ENCODE data around the gene NCK1. TPM values are rescaled to one million over a fixed set of nuclear protein-coding genes. Genes with fewer than 3 reads are reported as not detected.

The NCK1 gene
- total and polyA plus RNA-seq, 9 of the 15 experiments (the other 6 are each of a cell fraction or from before 2014, with no cell fraction given): 17.3 to 30.5 (median 25.0) TPM

DNA sequence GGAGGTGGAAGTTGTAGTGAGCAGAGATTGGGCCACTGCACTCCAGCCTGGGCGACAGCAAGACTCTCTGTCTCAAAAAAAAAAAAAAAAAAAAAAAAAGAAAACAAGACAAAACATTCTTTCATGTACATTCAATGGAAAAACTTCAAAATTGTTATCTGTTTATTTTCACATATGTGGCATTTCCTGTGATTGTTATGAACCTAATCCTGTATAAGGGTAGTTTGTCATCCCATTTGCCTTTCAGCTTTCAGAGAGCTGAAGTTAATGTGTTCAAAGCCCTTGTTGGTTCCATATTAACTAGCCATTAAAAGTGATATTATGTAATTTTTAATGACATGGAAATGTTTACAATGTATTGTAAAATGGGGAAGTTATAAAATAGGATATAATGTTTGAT lies 17.3 kb upstream of the NCK1 start (continued):
- TF ChIP-seq, protein P1, sequence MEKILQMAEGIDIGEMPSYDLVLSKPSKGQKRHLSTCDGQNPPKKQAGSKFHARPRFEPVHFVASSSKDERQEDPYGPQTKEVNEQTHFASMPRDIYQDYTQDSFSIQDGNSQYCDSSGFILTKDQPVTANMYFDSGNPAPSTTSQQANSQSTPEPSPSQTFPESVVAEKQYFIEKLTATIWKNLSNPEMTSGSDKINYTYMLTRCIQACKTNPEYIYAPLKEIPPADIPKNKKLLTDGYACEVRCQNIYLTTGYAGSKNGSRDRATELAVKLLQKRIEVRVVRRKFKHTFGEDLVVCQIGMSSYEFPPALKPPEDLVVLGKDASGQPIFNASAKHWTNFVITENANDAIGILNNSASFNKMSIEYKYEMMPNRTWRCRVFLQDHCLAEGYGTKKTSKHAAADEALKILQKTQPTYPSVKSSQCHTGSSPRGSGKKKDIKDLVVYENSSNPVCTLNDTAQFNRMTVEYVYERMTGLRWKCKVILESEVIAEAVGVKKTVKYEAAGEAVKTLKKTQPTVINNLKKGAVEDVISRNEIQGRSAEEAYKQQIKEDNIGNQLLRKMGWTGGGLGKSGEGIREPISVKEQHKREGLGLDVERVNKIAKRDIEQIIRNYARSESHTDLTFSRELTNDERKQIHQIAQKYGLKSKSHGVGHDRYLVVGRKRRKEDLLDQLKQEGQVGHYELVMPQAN (IDR thresholded peaks at IDR 0.05; ENCODE audit: borderline replicate concordance): no peak
- TF ChIP-seq, protein P2, sequence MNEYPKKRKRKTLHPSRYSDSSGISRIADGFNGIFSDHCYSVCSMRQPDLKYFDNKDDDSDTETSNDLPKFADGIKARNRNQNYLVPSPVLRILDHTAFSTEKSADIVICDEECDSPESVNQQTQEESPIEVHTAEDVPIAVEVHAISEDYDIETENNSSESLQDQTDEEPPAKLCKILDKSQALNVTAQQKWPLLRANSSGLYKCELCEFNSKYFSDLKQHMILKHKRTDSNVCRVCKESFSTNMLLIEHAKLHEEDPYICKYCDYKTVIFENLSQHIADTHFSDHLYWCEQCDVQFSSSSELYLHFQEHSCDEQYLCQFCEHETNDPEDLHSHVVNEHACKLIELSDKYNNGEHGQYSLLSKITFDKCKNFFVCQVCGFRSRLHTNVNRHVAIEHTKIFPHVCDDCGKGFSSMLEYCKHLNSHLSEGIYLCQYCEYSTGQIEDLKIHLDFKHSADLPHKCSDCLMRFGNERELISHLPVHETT (CRISPR knock-in tag; conservative IDR thresholded peaks at IDR 0.05 in 1 of 2, IDR thresholded peaks at IDR 0.05 in 1 of 2): no peak
- TF ChIP-seq, protein P3, sequence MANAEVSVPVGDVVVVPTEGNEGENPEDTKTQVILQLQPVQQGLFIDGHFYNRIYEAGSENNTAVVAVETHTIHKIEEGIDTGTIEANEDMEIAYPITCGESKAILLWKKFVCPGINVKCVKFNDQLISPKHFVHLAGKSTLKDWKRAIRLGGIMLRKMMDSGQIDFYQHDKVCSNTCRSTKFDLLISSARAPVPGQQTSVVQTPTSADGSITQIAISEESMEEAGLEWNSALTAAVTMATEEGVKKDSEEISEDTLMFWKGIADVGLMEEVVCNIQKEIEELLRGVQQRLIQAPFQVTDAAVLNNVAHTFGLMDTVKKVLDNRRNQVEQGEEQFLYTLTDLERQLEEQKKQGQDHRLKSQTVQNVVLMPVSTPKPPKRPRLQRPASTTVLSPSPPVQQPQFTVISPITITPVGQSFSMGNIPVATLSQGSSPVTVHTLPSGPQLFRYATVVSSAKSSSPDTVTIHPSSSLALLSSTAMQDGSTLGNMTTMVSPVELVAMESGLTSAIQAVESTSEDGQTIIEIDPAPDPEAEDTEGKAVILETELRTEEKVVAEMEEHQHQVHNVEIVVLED (CRISPR knock-in tag; IDR thresholded peaks at IDR 0.05): no peak
- TF ChIP-seq TSC22D4 (tag; IDR thresholded peaks at IDR 0.05): no peak
- no peak for TF ChIP-seq SMAD2 (IDR thresholded peaks at IDR 0.05; ENCODE audit: low read depth, low read length)
- TF ChIP-seq U2AF1 (optimal IDR thresholded peaks at IDR 0.05; ENCODE audit: low read depth, low read length): no peak
- no peak for TF ChIP-seq SMARCE1 (IDR thresholded peaks at IDR 0.05)
- TF ChIP-seq HDGF (IDR thresholded peaks at IDR 0.05): no peak
- no peak for TF ChIP-seq MYNN (IDR thresholded peaks at IDR 0.05)
- TF ChIP-seq MYNN (CRISPR knock-in tag; IDR thresholded peaks at IDR 0.05): no peak
- TF ChIP-seq, protein P4, sequence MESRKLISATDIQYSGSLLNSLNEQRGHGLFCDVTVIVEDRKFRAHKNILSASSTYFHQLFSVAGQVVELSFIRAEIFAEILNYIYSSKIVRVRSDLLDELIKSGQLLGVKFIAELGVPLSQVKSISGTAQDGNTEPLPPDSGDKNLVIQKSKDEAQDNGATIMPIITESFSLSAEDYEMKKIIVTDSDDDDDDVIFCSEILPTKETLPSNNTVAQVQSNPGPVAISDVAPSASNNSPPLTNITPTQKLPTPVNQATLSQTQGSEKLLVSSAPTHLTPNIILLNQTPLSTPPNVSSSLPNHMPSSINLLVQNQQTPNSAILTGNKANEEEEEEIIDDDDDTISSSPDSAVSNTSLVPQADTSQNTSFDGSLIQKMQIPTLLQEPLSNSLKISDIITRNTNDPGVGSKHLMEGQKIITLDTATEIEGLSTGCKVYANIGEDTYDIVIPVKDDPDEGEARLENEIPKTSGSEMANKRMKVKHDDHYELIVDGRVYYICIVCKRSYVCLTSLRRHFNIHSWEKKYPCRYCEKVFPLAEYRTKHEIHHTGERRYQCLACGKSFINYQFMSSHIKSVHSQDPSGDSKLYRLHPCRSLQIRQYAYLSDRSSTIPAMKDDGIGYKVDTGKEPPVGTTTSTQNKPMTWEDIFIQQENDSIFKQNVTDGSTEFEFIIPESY (CRISPR knock-in tag; IDR thresholded peaks at IDR 0.05): no peak
- TF ChIP-seq KLF6 (CRISPR knock-in tag; IDR thresholded peaks at IDR 0.05; ENCODE audit: borderline replicate concordance): no peak
- TF ChIP-seq, protein P5, sequence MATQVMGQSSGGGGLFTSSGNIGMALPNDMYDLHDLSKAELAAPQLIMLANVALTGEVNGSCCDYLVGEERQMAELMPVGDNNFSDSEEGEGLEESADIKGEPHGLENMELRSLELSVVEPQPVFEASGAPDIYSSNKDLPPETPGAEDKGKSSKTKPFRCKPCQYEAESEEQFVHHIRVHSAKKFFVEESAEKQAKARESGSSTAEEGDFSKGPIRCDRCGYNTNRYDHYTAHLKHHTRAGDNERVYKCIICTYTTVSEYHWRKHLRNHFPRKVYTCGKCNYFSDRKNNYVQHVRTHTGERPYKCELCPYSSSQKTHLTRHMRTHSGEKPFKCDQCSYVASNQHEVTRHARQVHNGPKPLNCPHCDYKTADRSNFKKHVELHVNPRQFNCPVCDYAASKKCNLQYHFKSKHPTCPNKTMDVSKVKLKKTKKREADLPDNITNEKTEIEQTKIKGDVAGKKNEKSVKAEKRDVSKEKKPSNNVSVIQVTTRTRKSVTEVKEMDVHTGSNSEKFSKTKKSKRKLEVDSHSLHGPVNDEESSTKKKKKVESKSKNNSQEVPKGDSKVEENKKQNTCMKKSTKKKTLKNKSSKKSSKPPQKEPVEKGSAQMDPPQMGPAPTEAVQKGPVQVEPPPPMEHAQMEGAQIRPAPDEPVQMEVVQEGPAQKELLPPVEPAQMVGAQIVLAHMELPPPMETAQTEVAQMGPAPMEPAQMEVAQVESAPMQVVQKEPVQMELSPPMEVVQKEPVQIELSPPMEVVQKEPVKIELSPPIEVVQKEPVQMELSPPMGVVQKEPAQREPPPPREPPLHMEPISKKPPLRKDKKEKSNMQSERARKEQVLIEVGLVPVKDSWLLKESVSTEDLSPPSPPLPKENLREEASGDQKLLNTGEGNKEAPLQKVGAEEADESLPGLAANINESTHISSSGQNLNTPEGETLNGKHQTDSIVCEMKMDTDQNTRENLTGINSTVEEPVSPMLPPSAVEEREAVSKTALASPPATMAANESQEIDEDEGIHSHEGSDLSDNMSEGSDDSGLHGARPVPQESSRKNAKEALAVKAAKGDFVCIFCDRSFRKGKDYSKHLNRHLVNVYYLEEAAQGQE (IDR thresholded peaks at IDR 0.05; ENCODE audit: borderline replicate concordance): no peak
- TF ChIP-seq, protein P5 (CRISPR knock-in tag; IDR thresholded peaks at IDR 0.05; ENCODE audit: low read depth): no peak
